Measurements from ENCODE around the gene FAM9C.

The FAM9C gene

GRCh38 chrX:13050151-13050550, 5.7 kb upstream of the FAM9C start:
- Mint-ChIP-seq H3K36me3 (ENCODE audit: low read depth) (peaks cover 6% of the 10 kb centered on the region), H3K4me1 (no peaks in the 10 kb centered on the region), H3K9me3 (peaks cover 33% of the 10 kb centered on the region), H3K27ac (no peak overlapping the region), H3K4me3 (no peak overlapping the region), H3K27me3 (ENCODE audit: low read depth, poor library complexity) (no peaks in the 10 kb centered on the region)
- no peak for DNase-seq
- no peak for TF ChIP-seq CTCF (IDR thresholded peaks at IDR 0.05)

- no peak for DNase-seq
- TF ChIP-seq CTCF (IDR thresholded peaks at IDR 0.05): no peak
- H3K36me3 Mint-ChIP-seq (ENCODE audit: low read depth): peaks cover 6% of the 10 kb centered on the region
- peaks cover 28% of the 10 kb centered on the region for H3K9me3 Mint-ChIP-seq
- no peak overlapping the region for H3K27ac Mint-ChIP-seq
- no peaks in the 10 kb centered on the region for H3K4me1 Mint-ChIP-seq
- no peak overlapping the region for H3K4me3 Mint-ChIP-seq
- no peaks in the 10 kb centered on the region for H3K27me3 Mint-ChIP-seq (ENCODE audit: low read depth, poor library complexity)
Observed at GRCh38 chrX:13048280-13048679, 3.9 kb upstream of the FAM9C start.

GRCh38 chrX:13047759-13048158, 3.3 kb upstream of the FAM9C start:
- Mint-ChIP-seq H3K4me3 (no peak overlapping the region), H3K36me3 (ENCODE audit: low read depth) (peaks cover 6% of the 10 kb centered on the region), H3K27ac (no peak overlapping the region), H3K4me1 (no peaks in the 10 kb centered on the region), H3K9me3 (peaks cover 28% of the 10 kb centered on the region), H3K27me3 (ENCODE audit: low read depth, poor library complexity) (no peaks in the 10 kb centered on the region)
- DNase-seq: no peak
- TF ChIP-seq CTCF (IDR thresholded peaks at IDR 0.05): no peak

- TF ChIP-seq CTCF (IDR thresholded peaks at IDR 0.05): no peak
- peaks cover 6% of the 10 kb centered on the region for H3K36me3 Mint-ChIP-seq (ENCODE audit: low read depth)
- H3K4me1 Mint-ChIP-seq: no peaks in the 10 kb centered on the region
- no peak overlapping the region for H3K27ac Mint-ChIP-seq
- DNase-seq: no peak
- H3K27me3 Mint-ChIP-seq (ENCODE audit: low read depth, poor library complexity): no peaks in the 10 kb centered on the region
- H3K9me3 Mint-ChIP-seq: peaks cover 26% of the 10 kb centered on the region
- H3K4me3 Mint-ChIP-seq: no peak overlapping the region
Observed at GRCh38 chrX:13046141-13046855, 1.9 kb upstream of the FAM9C start.

- no peak for TF ChIP-seq CTCF (IDR thresholded peaks at IDR 0.05)
- no peaks in the 10 kb centered on the region for H3K4me1 Mint-ChIP-seq
- no peaks in the 10 kb centered on the region for H3K27me3 Mint-ChIP-seq (ENCODE audit: low read depth, poor library complexity)
- no peak overlapping the region for H3K27ac Mint-ChIP-seq
- H3K9me3 Mint-ChIP-seq: peaks cover 20% of the 10 kb centered on the region
- H3K36me3 Mint-ChIP-seq (ENCODE audit: low read depth): no peaks in the 10 kb centered on the region
- DNase-seq: no peak
- H3K4me3 Mint-ChIP-seq: no peak overlapping the region
Observed at GRCh38 chrX:13043938-13044337, 482 bp downstream of the FAM9C start.

GRCh38 chrX:13043138-13043537, 1.3 kb downstream of the FAM9C start:
- H3K36me3 Mint-ChIP-seq (ENCODE audit: low read depth): no peaks in the 10 kb centered on the region
- no peaks in the 10 kb centered on the region for H3K4me1 Mint-ChIP-seq
- no peaks in the 10 kb centered on the region for H3K27me3 Mint-ChIP-seq (ENCODE audit: low read depth, poor library complexity)
- TF ChIP-seq CTCF (IDR thresholded peaks at IDR 0.05): no peak
- H3K9me3 Mint-ChIP-seq: peaks cover 20% of the 10 kb centered on the region
- DNase-seq: no peak
- H3K4me3 Mint-ChIP-seq: no peak overlapping the region
- H3K27ac Mint-ChIP-seq: no peak overlapping the region

Measured in nephron progenitor cell (in vitro differentiated cells).